ENCODE results near the gene CILP2.

The CILP2 gene

GRCh38 chr19:19537075-19538048 is 703 bp upstream of the CILP2 start:
- DNase-seq (ENCODE audit: low read depth in 1 of 2, low spot score in 1 of 2): no peak
- in situ Hi-C loops (cut with HindIII; ENCODE audit: low pct_unique_long_range_greater_than_20kb, low sequenced_read_pairs): no loop called here
- no peak for TF ChIP-seq JUND (IDR thresholded peaks at IDR 0.05; ENCODE audit: low read depth)

GRCh38 chr19:19538785-19539166 is 711 bp downstream of the CILP2 start:
- no peak for DNase-seq (ENCODE audit: low read depth in 1 of 2, low spot score in 1 of 2)
- no peak for TF ChIP-seq JUND (IDR thresholded peaks at IDR 0.05; ENCODE audit: low read depth)
- in situ Hi-C loops (cut with HindIII; ENCODE audit: low pct_unique_long_range_greater_than_20kb, low sequenced_read_pairs): no loop called here

- DNase-seq (ENCODE audit: low read depth in 1 of 2, low spot score in 1 of 2): no peak
- in situ Hi-C loops (cut with HindIII; ENCODE audit: low pct_unique_long_range_greater_than_20kb, low sequenced_read_pairs): no loop called here
- no peak for TF ChIP-seq JUND (IDR thresholded peaks at IDR 0.05; ENCODE audit: low read depth)
These were observed 1.6 kb downstream of the CILP2 start for GRCh38 chr19:19539698-19540063.

GRCh38 chr19:19540064-19540714 is 2.1 kb downstream of the CILP2 start:
- TF ChIP-seq JUND (IDR thresholded peaks at IDR 0.05; ENCODE audit: low read depth): no peak
- DNase-seq (ENCODE audit: low read depth in 1 of 2, low spot score in 1 of 2): peak in 1 of 2 experiments; percentile 58

GRCh38 chr19:19540715-19541515 is 2.9 kb downstream of the CILP2 start:
- peak in 1 of 2 experiments; percentile 73 for DNase-seq (ENCODE audit: low read depth in 1 of 2, low spot score in 1 of 2)
- in situ Hi-C loops (cut with HindIII; ENCODE audit: low pct_unique_long_range_greater_than_20kb, low sequenced_read_pairs): no loop called here
- no peak for TF ChIP-seq JUND (IDR thresholded peaks at IDR 0.05; ENCODE audit: low read depth)

More at GRCh38 chr19:19540064-19540714, 2.1 kb downstream of the CILP2 start:
- in situ Hi-C loops (cut with HindIII; ENCODE audit: low pct_unique_long_range_greater_than_20kb, low sequenced_read_pairs): no loop called here

- in situ Hi-C loops (cut with HindIII; ENCODE audit: low pct_unique_long_range_greater_than_20kb, low sequenced_read_pairs): no loop called here
- no peak for TF ChIP-seq JUND (IDR thresholded peaks at IDR 0.05; ENCODE audit: low read depth)
- no peak for DNase-seq (ENCODE audit: low read depth in 1 of 2, low spot score in 1 of 2)
These were observed 3.6 kb downstream of the CILP2 start for GRCh38 chr19:19541616-19542015.

- no peak for TF ChIP-seq JUND (IDR thresholded peaks at IDR 0.05; ENCODE audit: low read depth)
- in situ Hi-C loops (cut with HindIII; ENCODE audit: low pct_unique_long_range_greater_than_20kb, low sequenced_read_pairs): no loop called here
- no peak for DNase-seq (ENCODE audit: low read depth in 1 of 2, low spot score in 1 of 2)
These were observed 4.4 kb downstream of the CILP2 start for GRCh38 chr19:19542507-19542906.

- in situ Hi-C loops (cut with HindIII; ENCODE audit: low pct_unique_long_range_greater_than_20kb, low sequenced_read_pairs): no loop called here
- TF ChIP-seq JUND (IDR thresholded peaks at IDR 0.05; ENCODE audit: low read depth): no peak
These were observed 5.0 kb downstream of the CILP2 start for GRCh38 chr19:19543101-19543500.

GRCh38 chr19:19543640-19544039 is 5.6 kb downstream of the CILP2 start:
- DNase-seq (ENCODE audit: low read depth in 1 of 2, low spot score in 1 of 2): no peak
- in situ Hi-C loops (cut with HindIII; ENCODE audit: low pct_unique_long_range_greater_than_20kb, low sequenced_read_pairs): no loop called here
- no peak for TF ChIP-seq JUND (IDR thresholded peaks at IDR 0.05; ENCODE audit: low read depth)

More at GRCh38 chr19:19543101-19543500, 5.0 kb downstream of the CILP2 start:
- DNase-seq (ENCODE audit: low read depth in 1 of 2, low spot score in 1 of 2): no peak

- in situ Hi-C loops (cut with HindIII; ENCODE audit: low pct_unique_long_range_greater_than_20kb, low sequenced_read_pairs): no loop called here
- DNase-seq (ENCODE audit: low read depth in 1 of 2, low spot score in 1 of 2): no peak
- no peak for TF ChIP-seq JUND (IDR thresholded peaks at IDR 0.05; ENCODE audit: low read depth)
These were observed 6.3 kb downstream of the CILP2 start for GRCh38 chr19:19544257-19544953.

- no peak for DNase-seq (ENCODE audit: low read depth in 1 of 2, low spot score in 1 of 2)
- in situ Hi-C loops (cut with HindIII; ENCODE audit: low pct_unique_long_range_greater_than_20kb, low sequenced_read_pairs): no loop called here
- TF ChIP-seq JUND (IDR thresholded peaks at IDR 0.05; ENCODE audit: low read depth): no peak
These were observed 7.0 kb downstream of the CILP2 start for GRCh38 chr19:19544954-19545591.

Measured in T47D (cell line).